Progenitor cell of endocrine pancreas (in vitro differentiated cells): ENCODE data around the gene POGK. TPM values are rescaled to one million over a fixed set of nuclear protein-coding genes. Genes with fewer than 3 reads are reported as not detected.
"Not testable (repeated sequence)": the region's sequence is repeated elsewhere in the genome, so short reads cannot be mapped to it uniquely, and the experiment has no call there.

Source experiments
- DNase-seq: peaks from one replicate; pipeline ENCODE4 v3.0.0; 2021; ENCODE audit warnings: low spot score; ENCODE audit not compliant: unreplicated experiment
- H3K27ac Mint-ChIP-seq: 2 replicates; pipeline ENCODE4 v1.8.0; 2021; ENCODE audit warnings: mild to moderate bottlenecking, moderate library complexity, mixed read lengths
- H3K27me3 Mint-ChIP-seq: 2 replicates; pipeline ENCODE4 v1.8.0; 2021; ENCODE audit warnings: mixed read lengths
- H3K36me3 Mint-ChIP-seq: 2 replicates; pipeline ENCODE4 v1.8.0; 2022; ENCODE audit warnings: mixed read lengths; ENCODE audit not compliant: insufficient read depth
- H3K4me1 Mint-ChIP-seq: 2 replicates; pipeline ENCODE4 v1.8.0; 2021; ENCODE audit warnings: low read depth, mixed read lengths
- H3K4me3 Mint-ChIP-seq: 2 replicates; pipeline ENCODE4 v1.8.0; 2021; ENCODE audit warnings: low read depth, mild to moderate bottlenecking, moderate library complexity, mixed read lengths
- H3K9me3 Mint-ChIP-seq: 2 replicates; pipeline ENCODE4 v1.8.0; 2021; ENCODE audit warnings: low read depth, mixed read lengths
- total RNA-seq: library from RNA; stranded (reverse); gene quantifications from 2 replicates; pipeline ENCODE4 v1.2.1, GENCODE V29; 2021
- TF ChIP-seq, protein P1 (sequence below): fragments of 200-600 bp; sonication (generic); IDR thresholded peaks from one replicate; pipeline ENCODE4 v1.5.0; 2021; ENCODE audit warnings: antibody characterized with exemption, mild to moderate bottlenecking; ENCODE audit not compliant: unreplicated experiment

Gene POGK
- total RNA-seq, 1 donor from 2014 or later, result 49.9 TPM

GRCh38 chr1:166870584-166870983, 31.3 kb downstream of the POGK start:
- no peak overlapping the region for H3K4me3 Mint-ChIP-seq
- no peaks in the 10 kb centered on the region for H3K9me3 Mint-ChIP-seq
- H3K27me3 Mint-ChIP-seq, result no peaks in the 10 kb centered on the region
- peaks cover 13% of the 10 kb centered on the region for H3K36me3 Mint-ChIP-seq
- TF ChIP-seq, protein P1, sequence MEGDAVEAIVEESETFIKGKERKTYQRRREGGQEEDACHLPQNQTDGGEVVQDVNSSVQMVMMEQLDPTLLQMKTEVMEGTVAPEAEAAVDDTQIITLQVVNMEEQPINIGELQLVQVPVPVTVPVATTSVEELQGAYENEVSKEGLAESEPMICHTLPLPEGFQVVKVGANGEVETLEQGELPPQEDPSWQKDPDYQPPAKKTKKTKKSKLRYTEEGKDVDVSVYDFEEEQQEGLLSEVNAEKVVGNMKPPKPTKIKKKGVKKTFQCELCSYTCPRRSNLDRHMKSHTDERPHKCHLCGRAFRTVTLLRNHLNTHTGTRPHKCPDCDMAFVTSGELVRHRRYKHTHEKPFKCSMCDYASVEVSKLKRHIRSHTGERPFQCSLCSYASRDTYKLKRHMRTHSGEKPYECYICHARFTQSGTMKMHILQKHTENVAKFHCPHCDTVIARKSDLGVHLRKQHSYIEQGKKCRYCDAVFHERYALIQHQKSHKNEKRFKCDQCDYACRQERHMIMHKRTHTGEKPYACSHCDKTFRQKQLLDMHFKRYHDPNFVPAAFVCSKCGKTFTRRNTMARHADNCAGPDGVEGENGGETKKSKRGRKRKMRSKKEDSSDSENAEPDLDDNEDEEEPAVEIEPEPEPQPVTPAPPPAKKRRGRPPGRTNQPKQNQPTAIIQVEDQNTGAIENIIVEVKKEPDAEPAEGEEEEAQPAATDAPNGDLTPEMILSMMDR, result no peak
- peaks cover 30% of the 10 kb centered on the region for H3K4me1 Mint-ChIP-seq
- DNase-seq, result no peak
- no peak overlapping the region for H3K27ac Mint-ChIP-seq

GRCh38 chr1:166874464-166874863, 35.2 kb downstream of the POGK start:
- peak overlapping the region; percentile 38 for H3K4me3 Mint-ChIP-seq
- DNase-seq, result no peak
- TF ChIP-seq, protein P1, result no peak
- H3K27ac Mint-ChIP-seq, result no peak overlapping the region
- H3K27me3 Mint-ChIP-seq, result peaks cover 4% of the 10 kb centered on the region
- H3K4me1 Mint-ChIP-seq, result peaks cover 37% of the 10 kb centered on the region
- H3K9me3 Mint-ChIP-seq, result no peaks in the 10 kb centered on the region
- peaks cover 5% of the 10 kb centered on the region for H3K36me3 Mint-ChIP-seq

DNA sequence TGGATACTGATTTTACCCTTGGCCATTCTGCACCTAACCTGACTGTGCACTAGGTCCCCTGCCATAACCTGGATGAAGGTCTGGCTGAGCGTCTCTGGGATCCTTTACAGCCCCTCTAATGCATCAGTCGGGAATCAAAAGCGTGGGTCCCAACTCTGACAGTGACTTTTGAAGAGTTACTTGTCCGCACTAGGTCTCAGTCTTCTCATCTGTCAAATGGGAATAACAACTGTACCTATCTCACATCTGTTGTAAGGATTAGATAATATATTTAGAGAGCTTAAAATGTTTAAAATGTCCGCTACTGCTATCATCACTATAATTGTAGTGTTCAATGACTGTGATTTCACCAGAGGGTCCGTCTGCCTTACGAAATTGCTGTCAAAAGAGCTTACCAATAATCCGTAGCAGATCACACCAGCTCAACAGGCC, 36.0 kb downstream of the POGK start:
- Mint-ChIP-seq H3K9me3 (no peaks in the 10 kb centered on the region), H3K4me3 (peak overlapping the region; percentile 97), H3K27me3 (peaks cover 6% of the 10 kb centered on the region), H3K27ac (peak overlapping the region; percentile 76), H3K4me1 (peaks cover 37% of the 10 kb centered on the region), H3K36me3 (peaks cover 5% of the 10 kb centered on the region)
- TF ChIP-seq, protein P1, result no peak
- no peak for DNase-seq

DNA sequence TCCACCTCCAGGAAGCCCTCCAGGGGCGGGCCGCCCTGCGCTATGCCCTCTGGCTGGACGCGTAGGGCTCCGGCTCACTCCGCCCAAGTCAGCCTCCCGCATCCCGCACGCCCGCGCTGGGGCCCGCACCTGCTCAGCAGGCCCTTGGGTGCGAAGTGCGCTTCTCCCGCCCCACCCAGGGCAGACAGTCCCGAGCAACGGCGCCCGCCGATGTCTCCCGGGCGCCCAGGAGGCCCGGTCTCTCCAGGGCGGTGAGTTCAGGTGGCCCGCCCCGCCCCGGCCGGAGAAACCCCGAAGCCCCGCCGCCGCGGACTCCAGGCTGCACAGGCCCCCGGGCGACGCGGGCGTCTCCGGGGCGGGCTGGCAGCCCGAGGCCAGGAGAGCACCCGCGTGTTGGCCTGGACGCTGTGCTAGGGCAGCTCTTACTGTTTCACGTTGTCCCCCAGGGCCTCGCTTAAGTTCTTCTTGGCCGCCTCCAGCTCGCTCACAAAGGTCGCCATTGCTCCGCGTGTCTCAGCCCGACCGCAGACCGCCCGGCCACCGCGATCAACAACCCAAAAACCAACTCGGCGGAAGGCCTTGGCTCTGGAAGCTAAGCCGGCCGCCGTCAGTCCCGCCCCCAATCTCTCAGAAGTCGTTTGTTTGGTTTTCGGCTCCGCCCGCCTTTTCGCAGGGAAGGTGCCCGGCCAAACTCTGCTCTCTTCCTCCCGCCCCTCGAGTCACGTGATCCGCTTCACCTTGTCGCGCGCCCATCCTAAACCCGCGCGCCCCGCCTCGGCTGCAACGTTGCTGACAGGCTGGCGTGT, 36.7 kb downstream of the POGK start, which contains the start of gene TADA1:
TADA1 (minus strand) TSS at position 531 of the 806 bp plus-strand sequence; CDS start at position 500, 31 bp downstream.
- peak within 1 kb of the TSS; percentile 100 for H3K27ac Mint-ChIP-seq
- H3K4me1 Mint-ChIP-seq, result peaks cover 33% of the 10 kb centered on the region
- peak; percentile 93 for DNase-seq
- H3K36me3 Mint-ChIP-seq, result peaks cover 5% of the 10 kb centered on the region
- H3K9me3 Mint-ChIP-seq, result no peaks in the 10 kb centered on the region
- TF ChIP-seq, protein P1, result no peak
- peak within 1 kb of the TSS; percentile 97 for H3K4me3 Mint-ChIP-seq
- H3K27me3 Mint-ChIP-seq, result peaks cover 9% of the 10 kb centered on the region

DNA sequence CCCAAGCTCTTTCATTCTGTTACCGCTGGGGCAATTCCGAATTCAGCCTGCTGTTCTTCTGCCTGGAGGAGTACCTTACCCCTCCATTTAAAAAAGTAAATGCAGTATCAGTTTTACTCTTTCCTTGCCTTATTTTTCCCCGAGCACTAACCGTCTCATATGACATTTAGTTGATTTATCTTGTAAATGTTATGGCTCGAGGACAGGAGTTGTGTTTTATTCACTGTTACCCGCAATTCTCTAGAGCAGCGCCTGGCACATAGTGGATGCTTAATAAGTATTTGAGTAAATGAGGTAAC, 37.2 kb downstream of the POGK start:
- TF ChIP-seq, protein P1, result peak; percentile 45
- Mint-ChIP-seq H3K9me3 (no peaks in the 10 kb centered on the region), H3K4me3 (peak overlapping the region; percentile 97), H3K36me3 (peaks cover 5% of the 10 kb centered on the region), H3K27me3 (peaks cover 9% of the 10 kb centered on the region), H3K4me1 (peaks cover 30% of the 10 kb centered on the region), H3K27ac (peak overlapping the region; percentile 100)
- DNase-seq, result no peak

DNA sequence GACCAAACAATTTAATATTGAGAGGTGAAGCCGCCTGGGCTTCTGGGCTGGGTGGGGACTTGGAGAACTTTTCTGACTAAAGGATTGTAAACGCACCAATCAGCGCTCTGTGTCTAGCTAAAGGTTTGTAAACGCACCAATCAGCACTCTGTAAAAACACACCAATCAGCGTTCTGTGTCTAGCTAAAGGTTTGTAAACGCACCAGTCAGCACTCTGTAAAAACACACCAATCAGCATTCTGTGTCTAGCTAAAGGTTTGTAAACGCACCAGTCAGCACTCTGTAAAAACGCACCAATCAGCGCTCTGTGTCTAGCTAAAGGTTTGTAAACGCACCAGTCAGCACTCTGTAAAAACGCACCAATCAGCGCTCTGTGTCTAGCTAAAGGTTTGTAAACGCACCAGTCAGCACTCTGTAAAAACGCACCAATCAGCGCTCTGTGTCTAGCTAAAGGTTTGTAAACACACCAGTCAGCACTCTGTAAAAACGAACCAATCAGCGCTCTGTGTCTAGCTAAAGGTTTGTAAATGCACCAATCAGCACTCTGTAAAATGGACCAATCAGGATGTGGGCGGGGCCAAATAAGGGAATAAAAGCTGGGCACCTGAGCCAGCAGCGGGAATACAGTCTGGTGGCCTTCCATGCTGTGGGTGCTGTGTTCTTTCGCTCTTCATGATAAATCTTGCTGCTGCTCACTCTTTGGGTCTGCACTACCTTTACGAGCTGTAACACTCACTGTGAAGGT, 39.1 kb downstream of the POGK start:
- not testable (repeated sequence) for DNase-seq, H3K4me3 Mint-ChIP-seq, H3K36me3 Mint-ChIP-seq, H3K27ac Mint-ChIP-seq, H3K9me3 Mint-ChIP-seq
- Mint-ChIP-seq H3K27me3 (peaks cover 21% of the 10 kb centered on the region), H3K4me1 (peaks cover 23% of the 10 kb centered on the region)
